ENCODE measurements around the gene C1orf159.
"Not testable (repeated sequence)": the region's sequence is repeated elsewhere in the genome, so short reads cannot be mapped to it uniquely, and the experiment has no call there.

C1orf159 gene

GRCh38 chr1:1116701-1117468 is 996 bp upstream of the C1orf159 start:
- DNase-seq: no peak

DNA sequence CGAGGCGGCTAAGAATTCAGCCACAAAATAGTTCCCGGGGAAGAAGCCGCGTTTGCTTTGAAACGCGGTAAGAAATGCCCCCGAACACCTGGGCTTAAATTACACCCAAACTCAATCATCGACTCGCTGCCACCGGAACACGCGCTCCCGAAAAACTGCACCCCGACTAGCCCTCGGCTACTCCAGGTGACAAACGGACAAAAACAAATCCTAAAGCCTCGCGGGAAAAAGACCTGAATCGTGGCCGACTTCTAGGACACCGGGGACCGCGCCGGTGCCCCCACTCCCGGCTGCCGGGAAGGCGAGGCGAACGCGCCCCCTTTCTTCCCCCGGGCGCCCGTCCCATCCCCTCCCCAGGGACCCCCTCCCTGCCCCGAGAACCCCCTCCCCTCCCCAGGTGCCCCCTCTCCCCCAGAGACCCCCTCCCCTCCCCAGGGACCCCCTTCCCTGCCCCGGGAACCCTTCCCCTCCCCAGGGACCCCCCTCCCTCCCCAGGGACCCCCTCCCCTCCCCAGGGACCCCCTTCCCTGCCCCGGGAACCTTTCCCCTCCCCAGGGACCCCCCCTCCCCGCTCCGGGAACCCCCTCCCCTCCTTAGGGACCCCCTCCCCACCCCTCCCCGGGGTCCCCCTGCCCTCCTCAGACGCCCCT is 628 bp downstream of the C1orf159 start:
- DNase-seq: no peak

DNA sequence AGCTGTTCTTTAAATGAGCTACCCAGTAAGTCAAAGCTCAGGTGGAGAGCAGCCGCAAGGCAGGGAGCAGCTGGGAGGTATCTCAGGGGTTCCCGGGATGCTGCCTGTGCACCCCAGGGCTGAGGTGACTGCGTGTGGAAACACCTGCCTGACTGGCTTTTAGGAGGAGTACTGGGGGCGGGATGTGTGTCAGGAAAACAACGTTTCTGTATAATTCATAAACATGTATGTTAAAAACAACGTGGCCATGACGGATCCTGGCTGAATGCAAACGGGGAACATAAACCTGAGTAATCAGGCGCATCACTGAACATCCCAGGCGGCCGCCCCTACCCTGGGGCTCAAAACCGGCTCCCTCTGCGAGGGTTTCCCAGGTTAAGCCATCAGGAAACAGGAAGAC is 1.5 kb downstream of the C1orf159 start:
- DNase-seq: no peak

- no peak for DNase-seq
Measured at GRCh38 chr1:1112237-1112985, 3.5 kb downstream of the C1orf159 start.

- DNase-seq: no peak
Measured at GRCh38 chr1:1111516-1112236, 4.2 kb downstream of the C1orf159 start.

DNA sequence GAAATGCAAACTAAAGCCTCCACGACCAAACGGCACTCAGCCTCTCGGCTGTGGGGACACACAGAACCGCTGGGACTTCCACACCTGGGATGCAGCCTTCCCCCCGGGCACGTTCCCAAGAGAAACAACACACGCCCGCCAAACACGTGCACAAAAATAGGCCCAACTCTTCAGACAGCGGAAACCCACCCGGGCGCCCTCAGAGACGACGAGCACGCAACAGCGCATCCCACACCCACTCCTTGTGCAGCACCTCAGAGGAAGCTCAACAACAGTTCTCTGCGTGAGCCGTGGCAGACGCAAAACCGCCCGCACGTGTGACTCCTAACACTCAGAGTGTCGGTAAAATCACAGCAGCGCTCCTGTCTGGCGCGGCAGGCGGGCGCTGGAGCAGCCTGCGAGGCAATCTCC is 5.3 kb downstream of the C1orf159 start:
- no peak for DNase-seq

DNA sequence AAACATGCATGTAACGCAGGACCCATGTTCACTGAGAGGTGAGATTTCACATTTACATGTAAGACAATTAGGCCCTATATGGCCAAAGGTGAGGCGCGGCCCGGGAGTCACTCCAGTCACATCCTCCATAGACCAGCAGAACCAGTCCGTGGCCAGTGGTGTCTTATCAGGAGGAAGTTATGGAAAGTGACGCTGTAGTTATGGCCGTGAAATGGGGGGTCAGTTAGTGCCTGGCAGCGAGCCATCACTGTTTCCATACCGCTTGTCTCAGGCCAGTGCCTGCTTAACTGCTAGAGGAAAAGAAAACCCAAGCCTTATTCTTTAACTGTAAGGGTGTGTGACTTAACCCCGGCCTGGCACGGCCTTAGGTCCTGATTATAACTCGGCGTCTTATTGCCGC is 6.1 kb downstream of the C1orf159 start:
- DNase-seq: no peak

GRCh38 chr1:1106510-1107221 is 9.2 kb downstream of the C1orf159 start:
- no peak for DNase-seq

- not testable (repeated sequence) for DNase-seq
Measured at GRCh38 chr1:1104152-1104551, 11.7 kb downstream of the C1orf159 start.

GRCh38 chr1:1101503-1101902 is 14.4 kb downstream of the C1orf159 start:
- DNase-seq: no peak

GRCh38 chr1:1100296-1100695 is 15.6 kb downstream of the C1orf159 start:
- DNase-seq: no peak

GRCh38 chr1:1099506-1100183 is 16.2 kb downstream of the C1orf159 start:
- DNase-seq: no peak

DNA sequence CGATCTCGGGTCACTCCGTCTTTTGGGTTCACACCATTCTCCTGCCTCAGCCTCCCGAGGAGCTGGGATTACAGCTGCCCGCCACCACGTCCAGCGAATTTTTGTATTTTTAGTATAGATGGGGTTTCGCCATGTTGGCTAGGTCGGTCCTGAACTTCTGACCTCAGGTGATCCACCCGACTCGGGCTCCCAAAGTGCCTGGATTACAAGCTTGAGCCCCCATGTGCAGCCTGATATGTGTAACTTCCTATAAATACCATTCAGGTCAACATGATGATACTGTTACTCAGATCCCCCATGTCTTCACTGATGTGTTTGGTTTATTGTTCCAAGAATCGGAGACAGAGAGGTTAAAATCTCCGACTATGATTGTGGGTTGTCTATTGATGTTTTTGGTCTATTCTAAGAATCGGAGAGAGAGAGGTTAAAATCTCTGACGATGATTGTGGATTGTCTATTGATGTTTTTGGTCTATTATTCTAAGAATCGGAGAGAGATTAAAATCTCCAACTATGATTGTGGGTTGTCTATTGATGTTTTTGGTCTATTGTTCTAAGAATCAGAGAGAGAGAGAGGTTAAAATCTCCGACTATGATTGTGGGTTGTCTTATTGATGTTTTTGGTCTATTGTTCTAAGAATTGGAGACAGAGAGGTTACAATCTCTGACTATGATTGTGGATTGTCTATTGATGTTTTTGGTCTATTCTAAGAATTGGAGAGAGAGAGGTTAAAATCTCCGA is 17.0 kb downstream of the C1orf159 start:
- no peak for DNase-seq

DNA sequence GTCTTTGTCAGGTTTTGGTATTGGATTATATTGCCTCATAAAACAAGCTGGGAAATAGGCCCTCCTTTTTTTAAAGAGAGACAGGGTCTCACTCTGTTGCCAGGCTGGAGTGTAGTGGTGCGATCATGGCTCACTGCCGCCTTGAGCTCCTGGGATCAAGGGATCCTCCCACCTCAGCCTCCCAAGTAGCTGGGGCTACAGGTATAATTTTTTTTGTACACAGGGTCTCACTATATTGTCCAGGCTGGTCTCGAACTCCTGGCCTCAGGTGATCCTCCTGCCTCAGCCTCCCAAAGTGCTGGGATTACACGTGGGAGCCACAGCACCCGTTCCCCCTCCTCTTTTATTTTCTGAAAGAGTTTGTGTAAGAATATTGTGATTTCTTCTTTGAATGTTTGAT is 19.8 kb downstream of the C1orf159 start:
- DNase-seq: not testable (repeated sequence)

DNA sequence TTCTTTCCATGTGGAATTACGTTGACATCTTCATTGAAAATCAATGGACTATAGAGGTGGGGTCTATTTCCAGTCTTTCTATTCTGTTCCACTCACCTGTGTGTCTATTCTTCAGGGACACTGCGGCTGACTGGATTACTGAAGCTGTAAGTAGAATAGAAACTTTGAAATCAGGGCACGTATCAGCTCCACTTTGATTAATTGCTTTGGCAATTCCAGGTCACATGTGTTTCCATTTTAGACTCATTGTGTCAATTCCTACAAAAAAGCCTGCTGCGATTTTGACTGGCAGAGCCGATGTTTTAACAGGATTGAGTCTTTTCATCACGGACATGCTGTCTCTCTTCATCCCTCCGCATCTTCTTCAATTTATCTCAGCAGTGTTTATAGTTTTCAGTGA is 20.9 kb downstream of the C1orf159 start:
- DNase-seq: no peak

DNA sequence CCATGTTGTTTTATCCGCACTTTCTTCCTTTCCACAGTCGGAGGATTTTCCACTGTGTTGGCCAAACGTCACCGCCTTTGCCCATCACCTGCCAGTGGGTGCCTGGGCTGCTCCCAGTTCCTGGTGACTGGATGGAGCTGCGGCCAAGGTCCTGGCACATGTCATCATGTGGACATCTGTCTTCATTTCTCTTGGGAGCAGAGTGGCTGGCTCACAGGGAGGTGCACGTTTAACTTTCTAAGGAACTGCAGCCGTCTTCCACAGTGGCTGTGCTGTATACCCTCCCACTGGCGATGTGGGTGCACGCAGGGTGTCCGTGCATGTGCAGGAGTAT is 22.3 kb downstream of the C1orf159 start:
- DNase-seq: no peak

- DNase-seq: no peak
Measured at GRCh38 chr1:1092894-1093609, 22.8 kb downstream of the C1orf159 start.

DNA sequence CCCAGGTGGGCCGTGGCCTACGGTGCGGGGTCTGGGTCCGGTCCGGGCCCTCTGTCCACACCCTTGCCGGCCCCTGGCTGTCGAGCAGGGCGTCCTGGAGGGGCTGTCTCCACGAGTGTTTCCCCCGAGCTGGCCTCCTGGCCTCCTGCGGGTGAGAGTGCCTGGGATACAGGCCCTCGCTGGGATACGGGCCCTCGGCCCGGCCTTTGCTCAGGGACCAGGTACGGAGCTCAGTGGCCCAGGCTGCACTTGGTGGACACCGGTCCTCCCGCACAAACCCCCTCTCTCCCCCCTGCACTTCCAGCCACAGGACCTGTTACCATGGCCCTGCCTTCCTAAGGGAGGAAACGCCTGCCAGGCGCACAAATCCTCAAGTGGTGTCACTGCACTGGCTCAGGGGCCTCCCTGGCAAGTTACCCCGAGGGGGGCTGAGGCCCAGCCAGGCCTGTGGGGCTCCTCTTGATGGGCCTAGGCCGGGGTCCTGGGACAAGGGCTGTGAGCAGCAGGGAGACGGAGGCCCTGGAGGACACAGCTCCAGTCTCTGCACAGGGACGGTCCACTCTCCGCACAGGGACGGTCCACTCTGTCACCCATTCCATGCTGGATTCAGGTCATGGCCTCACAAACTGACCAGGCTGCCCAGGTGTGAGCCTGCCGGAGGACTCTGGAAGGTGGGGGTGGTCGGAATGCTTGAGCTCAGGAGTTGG is 23.6 kb downstream of the C1orf159 start:
- DNase-seq: no peak

- no peak for DNase-seq
Measured at GRCh38 chr1:1091344-1092148, 24.3 kb downstream of the C1orf159 start.

Measured in NCI-H510A treated with DMSO at 0.1 percent for 48 hours (cell line).